ENCODE results near the gene KAT8. TPM values are rescaled to one million over a fixed set of nuclear protein-coding genes. Genes with fewer than 3 reads are reported as not detected.

KAT8 gene
- total RNA-seq, 6 experiments from 2014 or later = 20.4 to 29.9 (median 25.2) TPM

DNA sequence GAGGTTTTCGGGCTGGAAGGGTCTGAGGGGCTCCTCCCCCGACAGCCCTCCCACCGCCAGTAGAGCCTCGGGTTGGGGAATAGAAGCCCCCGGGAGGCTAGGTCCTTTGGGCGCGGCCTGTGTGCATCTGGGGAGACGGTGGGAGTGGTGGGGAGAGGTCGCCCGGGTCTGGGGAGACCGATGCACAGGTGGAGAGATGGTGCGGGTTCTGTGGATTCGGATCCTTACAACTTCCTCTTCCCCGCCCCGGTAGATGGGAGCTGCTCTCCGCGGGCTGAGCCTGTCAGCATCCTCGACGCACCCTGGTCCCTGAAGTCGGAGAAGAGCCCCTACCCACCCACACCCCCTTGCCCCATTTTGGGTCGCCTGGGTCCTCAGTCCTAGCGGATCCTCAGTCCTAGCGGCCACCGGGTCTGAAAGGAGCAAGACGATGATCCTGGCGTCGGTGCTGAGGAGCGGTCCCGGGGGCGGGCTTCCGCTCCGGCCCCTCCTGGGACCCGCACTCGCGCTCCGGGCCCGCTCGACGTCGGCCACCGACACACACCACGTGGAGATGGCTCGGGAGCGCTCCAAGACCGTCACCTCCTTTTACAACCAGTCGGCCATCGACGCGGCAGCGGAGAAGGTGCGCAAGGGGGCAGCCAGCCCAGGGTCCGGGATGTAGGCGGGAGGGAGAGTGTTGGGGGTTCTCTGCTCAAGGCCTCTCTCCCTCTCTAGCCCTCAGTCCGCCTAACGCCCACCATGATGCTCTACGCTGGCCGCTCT, 8.5 kb upstream of the KAT8 start:
- Histone ChIP-seq H3K4me3 (peak overlapping the region; percentile 70 to 97 (median 95)), H3K36me3 (peaks cover 0 to 14% (median 1%) of the 10 kb centered on the region in 4 donors), H3K4me1 (peaks cover 0 to 59% (median 20%) of the 10 kb centered on the region in 4 donors), H3K27me3 (no peaks in the 10 kb centered on the region), H3K27ac (peak overlapping the region; percentile 90 to 96 (median 91)), H3K9me3 (no peaks in the 10 kb centered on the region)
- WGBS (ENCODE audit: insufficient coverage, low coverage, low lambda C conversion rate, missing lambda C conversion rate) = 44% methylated on average over 5 of the region's 57 CpGs
- intact Hi-C loops (cut with DNase I) = no loop called here
- no peak for DNase-seq
- no peak for TF ChIP-seq POLR2A (IDR thresholded peaks at IDR 0.05)
- TF ChIP-seq CTCF (IDR thresholded peaks at IDR 0.05) = no peak
- no peak for ATAC-seq

- H3K27ac ChIP-seq = peak overlapping the region in 1 of 3 donors; percentile 74
- WGBS (ENCODE audit: insufficient coverage, low coverage, low lambda C conversion rate, missing lambda C conversion rate) = 76% methylated on average over 5 of the region's 12 CpGs
- intact Hi-C loops (cut with DNase I) = no loop called here
- H3K36me3 ChIP-seq = peaks cover 0 to 14% (median 1%) of the 10 kb centered on the region in 4 donors
- DNase-seq (no peak), ATAC-seq (no peak)
- H3K27me3 ChIP-seq = no peaks in the 10 kb centered on the region
- H3K4me1 ChIP-seq = peaks cover 0 to 65% (median 23%) of the 10 kb centered on the region in 4 donors
- no peak overlapping the region for H3K4me3 ChIP-seq
- no peaks in the 10 kb centered on the region for H3K9me3 ChIP-seq
- TF ChIP-seq POLR2A (IDR thresholded peaks at IDR 0.05) (no peak), CTCF (IDR thresholded peaks at IDR 0.05) (no peak)
These were observed 7.8 kb upstream of the KAT8 start for GRCh38 chr16:31109622-31110021.

GRCh38 chr16:31110106-31111034, 7.1 kb upstream of the KAT8 start:
- DNase-seq (peak; percentile 51 to 77 (median 68)), ATAC-seq (peak in 2 of 4 donors; percentile 29 to 47)
- peaks cover 0 to 69% (median 25%) of the 10 kb centered on the region in 4 donors for H3K4me1 ChIP-seq
- intact Hi-C loops (cut with DNase I) = no loop called here
- H3K27me3 ChIP-seq = no peaks in the 10 kb centered on the region
- H3K27ac ChIP-seq = peak overlapping the region in 1 of 3 donors; percentile 74
- no peak overlapping the region for H3K4me3 ChIP-seq
- H3K9me3 ChIP-seq = no peaks in the 10 kb centered on the region
- no peak for TF ChIP-seq POLR2A (IDR thresholded peaks at IDR 0.05)
- no peak for TF ChIP-seq CTCF (IDR thresholded peaks at IDR 0.05)
- WGBS (ENCODE audit: insufficient coverage, low coverage, low lambda C conversion rate, missing lambda C conversion rate) = 70% methylated on average over 7 of the region's 26 CpGs
- peaks cover 0 to 14% (median 1%) of the 10 kb centered on the region in 4 donors for H3K36me3 ChIP-seq

DNA sequence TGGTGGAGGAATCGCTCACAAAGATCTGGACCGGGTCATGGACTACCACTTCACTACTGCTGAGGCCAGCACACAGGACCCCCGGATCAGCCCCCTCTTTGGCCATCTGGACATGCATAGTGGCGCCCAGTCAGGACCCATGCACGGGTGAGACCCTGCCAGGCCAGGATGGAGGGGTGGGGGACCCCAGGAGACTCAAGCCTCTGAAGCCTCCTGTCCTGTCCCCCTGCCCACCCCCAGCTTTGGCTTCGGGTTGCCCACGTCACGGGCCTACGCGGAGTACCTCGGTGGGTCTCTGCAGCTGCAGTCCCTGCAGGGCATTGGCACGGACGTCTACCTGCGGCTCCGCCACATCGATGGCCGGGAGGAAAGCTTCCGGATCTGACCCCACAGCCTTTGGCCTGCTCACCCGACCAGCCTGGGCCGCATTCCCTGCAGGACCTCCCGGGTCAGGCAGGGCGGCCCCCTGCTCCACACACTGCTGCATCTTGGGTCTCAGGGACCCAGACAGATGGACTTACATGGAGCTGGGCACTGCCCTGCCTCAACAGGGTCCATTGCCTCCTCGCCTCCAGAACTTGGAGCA, 5.5 kb upstream of the KAT8 start:
- intact Hi-C loops (cut with DNase I) = no loop called here
- ATAC-seq = no peak
- H3K27me3 ChIP-seq = no peaks in the 10 kb centered on the region
- H3K27ac ChIP-seq = peak overlapping the region in 2 of 3 donors; percentile 62 to 74
- no peaks in the 10 kb centered on the region for H3K9me3 ChIP-seq
- no peak for DNase-seq
- 100% methylated on average over 2 of the region's 23 CpGs for whole genome bisulfite sequencing (ENCODE audit: insufficient coverage, low coverage, low lambda C conversion rate, missing lambda C conversion rate)
- H3K4me1 ChIP-seq = peaks cover 0 to 69% (median 22%) of the 10 kb centered on the region in 4 donors
- H3K4me3 ChIP-seq = no peak overlapping the region
- H3K36me3 ChIP-seq = peaks cover 0 to 14% (median 1%) of the 10 kb centered on the region in 4 donors
- TF ChIP-seq CTCF (IDR thresholded peaks at IDR 0.05) (no peak), POLR2A (IDR thresholded peaks at IDR 0.05) (no peak)
